Mesendoderm (in vitro differentiated cells): Measurements from ENCODE around the gene NR2F1.
A peak's percentile ranks its signal among the peaks of the same experiment; 100 is the strongest.

Source experiments
- DNase-seq: peaks from one replicate; pipeline ENCODE4 v3.0.0; 2013
- H2AK5ac ChIP-seq: 2 replicates; pipeline ENCODE4 v1.6.1; 2013; ENCODE audit warnings: low read length, inconsistent platforms
- H2BK120ac ChIP-seq: 2 replicates; pipeline ENCODE4 v1.6.1; 2013; ENCODE audit warnings: low read depth, mild to moderate bottlenecking, low read length, moderate library complexity, mixed read lengths
- H2BK15ac ChIP-seq: replicated peaks from 2 replicates; pipeline ENCODE4 v1.6.1; 2013; ENCODE audit warnings: low read depth, mild to moderate bottlenecking, moderate library complexity
- H2BK5ac ChIP-seq: 2 replicates; pipeline ENCODE4 v1.6.1; 2013; ENCODE audit warnings: low read length, inconsistent platforms
- H3K18ac ChIP-seq: 2 replicates; pipeline ENCODE4 v1.6.1; 2013; ENCODE audit warnings: mild to moderate bottlenecking, low read length, mixed read lengths
- H3K23ac ChIP-seq: one replicate; pipeline ENCODE4 v1.6.1; 2013; ENCODE audit warnings: low read length
- H3K27ac ChIP-seq: 2 replicates; pipeline ENCODE4 v1.5.1; 2013; ENCODE audit warnings: low read depth, mild to moderate bottlenecking, inconsistent platforms, low read length, moderate library complexity
- H3K27me3 ChIP-seq: 2 replicates; pipeline ENCODE4 v1.6.1; 2013; ENCODE audit warnings: low read length, control low read depth, mild to moderate bottlenecking, inconsistent platforms; ENCODE audit not compliant: insufficient read depth, poor library complexity
- H3K36me3 ChIP-seq: 2 replicates; pipeline ENCODE4 v1.6.1; 2013; ENCODE audit warnings: low read length, inconsistent platforms; ENCODE audit not compliant: control insufficient read depth, insufficient read depth
- H3K4ac ChIP-seq: one replicate; pipeline ENCODE4 v1.6.1; 2013; ENCODE audit warnings: low read depth, mild to moderate bottlenecking, low read length, moderate library complexity
- H3K4me1 ChIP-seq: 2 replicates; pipeline ENCODE4 v1.6.1; 2013; ENCODE audit warnings: low read depth, low read length, inconsistent platforms; ENCODE audit not compliant: control insufficient read depth
- H3K4me2 ChIP-seq: 2 replicates; pipeline ENCODE4 v1.6.1; 2013; ENCODE audit warnings: low read length
- H3K4me3 ChIP-seq: 2 replicates; pipeline ENCODE4 v1.5.1; 2013; ENCODE audit warnings: mild to moderate bottlenecking, low read length
- H3K56ac ChIP-seq: one replicate; pipeline ENCODE4 v1.6.1; 2013; ENCODE audit warnings: low read length
- H3K79me1 ChIP-seq: 2 replicates; pipeline ENCODE4 v1.6.1; 2013; ENCODE audit warnings: low read length, inconsistent platforms
- H3K79me2 ChIP-seq: 2 replicates; pipeline ENCODE4 v1.6.1; 2013; ENCODE audit warnings: mild to moderate bottlenecking, low read length; ENCODE audit not compliant: control insufficient read depth, insufficient read depth
- H3K9ac ChIP-seq: 2 replicates; pipeline ENCODE4 v1.6.1; 2013; ENCODE audit warnings: low read length, inconsistent platforms
- H4K5ac ChIP-seq: one replicate; pipeline ENCODE4 v1.6.1; 2013; ENCODE audit warnings: low read length
- H4K8ac ChIP-seq: one replicate; pipeline ENCODE4 v1.6.1; 2013; ENCODE audit warnings: low read depth, mild to moderate bottlenecking, control low read depth, low read length, moderate library complexity
- WGBS: extraction: QIAGEN DNeasy Blood & Tissue Kit; methylation state at CpG from one replicate; pipeline ENCODE4 v1.1.7; 2013; ENCODE audit warnings: low lambda C conversion rate, missing lambda C conversion rate; ENCODE audit not compliant: insufficient coverage; ENCODE audit errors: extremely low coverage; 5-methylcytosine and 5-hydroxymethylcytosine counted together

Gene NR2F1

DNA sequence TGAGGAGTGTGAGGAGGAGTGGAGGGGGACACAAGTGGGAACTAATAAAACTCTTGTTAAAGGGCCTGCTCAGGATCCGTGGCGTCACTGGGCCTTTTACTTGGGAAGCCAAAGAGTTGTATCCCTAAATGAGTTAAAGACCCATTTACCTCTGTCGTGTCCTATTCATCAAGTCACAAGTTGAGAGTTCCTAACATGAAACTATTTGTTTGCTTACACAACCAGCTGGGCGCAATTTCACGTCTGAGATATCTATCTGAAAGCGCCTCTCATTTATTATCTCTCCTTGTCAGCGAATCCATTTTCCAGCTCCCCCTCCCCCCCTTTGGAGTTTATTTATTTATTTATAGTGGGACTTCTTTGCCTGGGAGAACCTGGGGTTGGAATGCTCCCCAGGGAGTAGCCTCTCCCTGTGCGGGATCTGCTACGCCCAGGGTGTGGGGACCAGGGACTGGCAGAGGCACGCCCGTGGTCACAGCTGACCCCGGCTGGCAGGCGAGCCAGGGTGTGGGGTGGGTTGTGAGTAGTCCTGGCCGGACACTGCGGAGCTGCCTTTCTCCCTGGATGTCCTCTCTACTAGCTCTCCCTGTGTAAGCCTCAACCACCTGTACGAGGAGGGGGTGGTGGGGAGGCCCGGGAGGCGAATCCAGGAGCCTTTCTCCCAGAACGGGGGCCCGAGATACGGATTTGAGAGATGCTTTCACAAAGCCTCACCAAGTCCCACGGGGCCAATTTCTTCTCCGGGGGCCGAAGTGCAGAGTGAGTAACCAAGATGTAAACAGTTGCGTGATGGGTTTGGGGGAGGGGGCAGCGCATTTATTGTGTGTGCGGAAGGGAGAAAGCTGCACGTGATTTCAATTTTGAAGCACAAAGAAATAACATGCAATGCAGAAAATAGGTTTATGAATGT, 15.3 kb downstream of the NR2F1 start:
- no peaks in the 10 kb centered on the region for H3K79me1 ChIP-seq
- no peak for DNase-seq
- no peak overlapping the region for H3K27ac ChIP-seq
- no peak overlapping the region for H2BK5ac ChIP-seq
- H3K9ac ChIP-seq, result no peak overlapping the region
- no peak overlapping the region for H4K8ac ChIP-seq
- peaks cover 83% of the 10 kb centered on the region for H3K27me3 ChIP-seq
- H2BK120ac ChIP-seq, result no peak overlapping the region
- H2BK15ac ChIP-seq, result no peak overlapping the region
- H3K4me3 ChIP-seq, result no peak overlapping the region
- no peak overlapping the region for H3K23ac ChIP-seq
- H3K36me3 ChIP-seq, result no peaks in the 10 kb centered on the region
- no peak overlapping the region for H3K56ac ChIP-seq
- no peak overlapping the region for H2AK5ac ChIP-seq
- WGBS, result no CpG with 5 or more reads among the region's 28 CpGs
- no peak overlapping the region for H4K5ac ChIP-seq
- no peak overlapping the region for H3K4me2 ChIP-seq
- H3K4me1 ChIP-seq, result peaks cover 6% of the 10 kb centered on the region
- H3K4ac ChIP-seq, result no peak overlapping the region
- H3K18ac ChIP-seq, result no peak overlapping the region
- no peaks in the 10 kb centered on the region for H3K79me2 ChIP-seq

DNA sequence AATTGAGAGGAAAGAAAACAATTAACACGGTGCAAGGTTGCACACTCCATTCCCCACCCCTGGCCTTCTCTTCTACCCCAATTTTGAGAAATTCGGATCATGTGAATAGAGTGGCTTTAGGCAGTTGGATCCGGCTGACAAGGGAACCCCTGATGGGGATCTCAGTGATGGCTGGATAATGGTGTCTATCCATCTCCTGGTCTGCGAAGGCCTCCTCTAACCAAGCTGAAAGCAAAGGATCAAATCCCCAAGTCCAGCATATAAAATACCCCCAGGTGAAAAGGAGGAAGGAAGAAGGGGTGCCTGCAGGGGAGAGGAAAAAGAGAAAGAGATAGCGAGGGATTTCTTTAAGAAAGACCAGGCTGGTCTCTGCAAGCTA, 16.0 kb downstream of the NR2F1 start:
- Histone ChIP-seq H2AK5ac (no peak overlapping the region), H2BK120ac (no peak overlapping the region), H3K4me2 (no peak overlapping the region), H3K4ac (no peak overlapping the region), H2BK15ac (no peak overlapping the region), H4K5ac (no peak overlapping the region), H3K27ac (no peak overlapping the region), H3K23ac (no peak overlapping the region), H3K79me1 (no peaks in the 10 kb centered on the region), H3K18ac (no peak overlapping the region), H3K4me1 (peaks cover 6% of the 10 kb centered on the region), H3K4me3 (no peak overlapping the region), H2BK5ac (no peak overlapping the region), H4K8ac (no peak overlapping the region), H3K36me3 (no peaks in the 10 kb centered on the region), H3K79me2 (no peaks in the 10 kb centered on the region), H3K9ac (no peak overlapping the region), H3K27me3 (peaks cover 83% of the 10 kb centered on the region), H3K56ac (no peak overlapping the region)
- no CpG with 5 or more reads among the region's 5 CpGs for WGBS
- no peak for DNase-seq

DNA sequence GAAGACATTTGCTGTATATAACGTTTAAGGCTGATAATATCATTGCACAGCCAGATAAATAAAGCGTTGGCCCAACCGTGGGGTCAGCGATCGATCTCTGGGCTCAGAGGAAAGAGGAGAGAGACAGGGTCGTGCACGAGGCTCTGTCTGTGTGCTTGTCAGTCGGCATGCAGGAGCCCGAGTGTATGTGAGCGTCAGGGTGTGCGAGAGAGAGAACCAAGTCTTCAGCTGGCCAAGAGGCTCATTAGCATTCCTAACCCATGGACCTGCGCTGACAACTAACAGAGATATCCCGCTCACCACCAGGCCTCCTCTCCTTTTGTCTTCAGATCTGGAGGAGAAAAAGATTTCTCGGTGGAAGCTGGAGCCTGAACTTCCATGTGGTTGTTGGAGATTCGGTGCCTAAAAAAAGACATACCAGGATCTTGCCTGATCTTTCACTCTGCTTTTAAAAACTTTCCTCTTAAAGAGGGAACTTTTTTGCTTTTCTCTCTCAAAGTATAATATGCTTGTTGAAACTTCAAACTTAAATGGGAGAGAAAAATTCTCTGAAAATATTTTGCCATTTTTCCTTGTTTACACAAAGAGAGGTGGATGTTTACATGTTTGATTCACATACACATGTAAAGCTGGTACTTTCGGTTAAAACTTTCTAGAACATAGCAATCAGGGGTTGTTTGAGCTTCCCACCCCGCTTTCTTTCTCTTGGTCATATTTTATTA, 16.5 kb downstream of the NR2F1 start:
- H3K79me2 ChIP-seq, result no peaks in the 10 kb centered on the region
- WGBS, result no CpG with 5 or more reads among the region's 17 CpGs
- no peak overlapping the region for H3K23ac ChIP-seq
- H3K27ac ChIP-seq, result no peak overlapping the region
- no peak overlapping the region for H2BK15ac ChIP-seq
- H3K79me1 ChIP-seq, result no peaks in the 10 kb centered on the region
- no peak overlapping the region for H3K56ac ChIP-seq
- no peak overlapping the region for H3K4me3 ChIP-seq
- H3K18ac ChIP-seq, result no peak overlapping the region
- H2BK5ac ChIP-seq, result no peak overlapping the region
- no peak overlapping the region for H4K8ac ChIP-seq
- no peak overlapping the region for H2BK120ac ChIP-seq
- no peak overlapping the region for H3K4me2 ChIP-seq
- no peak overlapping the region for H2AK5ac ChIP-seq
- no peak overlapping the region for H4K5ac ChIP-seq
- peak; percentile 79 for DNase-seq
- H3K4me1 ChIP-seq, result peaks cover 6% of the 10 kb centered on the region
- no peaks in the 10 kb centered on the region for H3K36me3 ChIP-seq
- no peak overlapping the region for H3K9ac ChIP-seq
- H3K4ac ChIP-seq, result no peak overlapping the region
- peaks cover 85% of the 10 kb centered on the region for H3K27me3 ChIP-seq

DNA sequence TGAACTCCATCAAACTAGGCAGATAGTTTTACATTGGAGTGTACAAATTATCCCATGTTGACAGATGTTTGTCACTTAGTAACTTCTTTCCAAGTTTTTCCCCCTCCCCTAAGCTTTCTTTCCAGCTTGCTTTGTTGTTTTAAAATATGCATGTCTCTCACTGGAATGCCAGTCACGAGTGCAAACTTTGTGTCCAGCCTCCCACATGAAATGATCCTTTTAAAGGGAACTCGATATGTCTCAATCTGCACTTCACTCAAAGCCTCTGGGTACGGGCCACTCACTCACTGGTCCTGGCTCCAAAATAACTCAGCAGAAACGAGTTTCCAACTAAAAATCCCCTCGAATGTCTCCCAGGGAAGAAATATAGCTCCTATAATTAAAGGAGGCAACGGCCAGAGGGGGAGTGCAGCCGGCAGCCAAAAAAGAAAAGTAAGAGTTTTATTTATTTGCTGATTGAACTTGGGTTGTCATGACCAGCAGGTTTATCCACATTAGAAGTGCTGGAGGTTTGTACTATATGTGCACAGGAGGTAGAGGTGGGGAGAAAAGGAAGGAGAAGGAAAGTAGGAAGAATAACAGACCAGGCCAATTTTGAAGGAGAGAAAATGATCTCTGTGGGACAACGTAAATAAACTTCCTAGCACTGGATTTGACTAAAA, 17.5 kb downstream of the NR2F1 start:
- Histone ChIP-seq H3K27ac (no peak overlapping the region), H3K79me1 (no peaks in the 10 kb centered on the region), H4K8ac (no peak overlapping the region), H3K23ac (no peak overlapping the region), H4K5ac (no peak overlapping the region), H3K79me2 (no peaks in the 10 kb centered on the region), H2BK15ac (no peak overlapping the region), H3K4ac (no peak overlapping the region), H3K36me3 (no peaks in the 10 kb centered on the region), H2BK5ac (no peak overlapping the region), H3K56ac (no peak overlapping the region), H2AK5ac (no peak overlapping the region), H3K27me3 (peaks cover 84% of the 10 kb centered on the region), H3K4me2 (no peak overlapping the region), H2BK120ac (no peak overlapping the region), H3K4me1 (peaks cover 4% of the 10 kb centered on the region), H3K18ac (no peak overlapping the region), H3K4me3 (no peak overlapping the region), H3K9ac (no peak overlapping the region)
- DNase-seq, result no peak
- no CpG with 5 or more reads among the region's 8 CpGs for WGBS

- H3K56ac ChIP-seq, result no peak overlapping the region
- H3K4me3 ChIP-seq, result no peak overlapping the region
- H3K27me3 ChIP-seq, result peaks cover 84% of the 10 kb centered on the region
- no peak overlapping the region for H3K18ac ChIP-seq
- H3K4me2 ChIP-seq, result no peak overlapping the region
- no peak overlapping the region for H4K5ac ChIP-seq
- no peak overlapping the region for H2BK5ac ChIP-seq
- no peak overlapping the region for H2AK5ac ChIP-seq
- no peak overlapping the region for H3K27ac ChIP-seq
- no peaks in the 10 kb centered on the region for H3K79me1 ChIP-seq
- no CpG with 5 or more reads among the region's 3 CpGs for WGBS
- H3K4me1 ChIP-seq, result peaks cover 4% of the 10 kb centered on the region
- no peak overlapping the region for H4K8ac ChIP-seq
- H3K4ac ChIP-seq, result no peak overlapping the region
- no peak overlapping the region for H3K23ac ChIP-seq
- no peaks in the 10 kb centered on the region for H3K36me3 ChIP-seq
- no peaks in the 10 kb centered on the region for H3K79me2 ChIP-seq
- no peak overlapping the region for H2BK15ac ChIP-seq
- H3K9ac ChIP-seq, result no peak overlapping the region
- no peak for DNase-seq
- H2BK120ac ChIP-seq, result no peak overlapping the region
Measured at GRCh38 chr5:93601071-93601801, 18.2 kb downstream of the NR2F1 start.
